ENCODE data around the gene CKMT2. TPM values are rescaled to one million over a fixed set of nuclear protein-coding genes. Genes with fewer than 3 reads are reported as not detected.
"Not testable (repeated sequence)": the region's sequence is repeated elsewhere in the genome, so short reads cannot be mapped to it uniquely, and the experiment has no call there.

The CKMT2 gene
- total RNA-seq, 1 experiment from 2014 or later = not detected

DNA sequence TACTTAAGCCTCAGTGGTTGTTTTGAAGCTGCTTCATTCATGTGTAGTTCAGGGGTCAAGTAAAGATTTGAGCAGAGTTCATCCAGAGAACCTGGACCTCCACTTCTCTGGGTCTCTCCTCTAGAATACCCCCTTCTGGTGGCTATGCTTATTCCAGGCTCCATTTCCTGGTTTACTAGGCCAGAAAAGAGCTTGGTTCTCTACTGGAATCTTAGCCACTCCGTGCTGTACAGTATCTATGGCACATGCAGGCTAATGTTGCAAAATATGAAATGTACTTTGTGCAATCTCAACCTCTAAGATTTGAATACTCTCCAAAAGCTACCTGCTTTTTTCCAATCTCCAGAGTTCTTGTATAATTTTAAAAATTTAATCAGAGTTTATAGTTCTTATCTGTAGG lies 50.9 kb downstream of the CKMT2 start:
- DNase-seq (ENCODE audit: low read depth, low spot score) = no peak
- in situ Hi-C loops (cut with HindIII; ENCODE audit: low pct_unique_long_range_greater_than_20kb, low sequenced_read_pairs) = no loop called here

GRCh38 chr5:81286059-81286617 lies 53.0 kb downstream of the CKMT2 start:
- in situ Hi-C loops (cut with HindIII; ENCODE audit: low pct_unique_long_range_greater_than_20kb, low sequenced_read_pairs) = no loop called here
- DNase-seq (ENCODE audit: low read depth, low spot score) = peak; percentile 26

- no peak for DNase-seq (ENCODE audit: low read depth, low spot score)
- in situ Hi-C loops (cut with HindIII; ENCODE audit: low pct_unique_long_range_greater_than_20kb, low sequenced_read_pairs) = no loop called here
These were observed 54.9 kb downstream of the CKMT2 start for GRCh38 chr5:81288021-81288433.

DNA sequence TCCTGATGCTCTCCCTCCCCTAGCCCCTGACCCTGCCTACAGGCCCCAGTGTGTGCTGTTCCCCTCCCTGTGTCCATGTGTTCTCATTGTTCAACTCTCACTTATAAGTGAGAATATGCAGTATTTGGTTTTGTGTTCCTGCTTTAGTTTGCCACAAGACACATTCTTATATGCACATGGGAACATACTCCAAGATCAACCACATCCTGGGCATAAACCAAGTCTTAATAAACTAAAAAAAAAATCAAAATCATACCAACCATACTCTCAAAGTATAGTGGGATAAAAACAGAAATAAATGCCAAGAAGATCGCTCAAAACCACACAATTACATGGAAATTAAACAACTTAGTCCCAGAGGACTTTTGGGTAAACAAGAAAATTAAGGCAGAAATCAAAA lies 57.0 kb downstream of the CKMT2 start:
- in situ Hi-C loops (cut with HindIII; ENCODE audit: low pct_unique_long_range_greater_than_20kb, low sequenced_read_pairs) = no loop called here
- DNase-seq (ENCODE audit: low read depth, low spot score) = no peak

DNA sequence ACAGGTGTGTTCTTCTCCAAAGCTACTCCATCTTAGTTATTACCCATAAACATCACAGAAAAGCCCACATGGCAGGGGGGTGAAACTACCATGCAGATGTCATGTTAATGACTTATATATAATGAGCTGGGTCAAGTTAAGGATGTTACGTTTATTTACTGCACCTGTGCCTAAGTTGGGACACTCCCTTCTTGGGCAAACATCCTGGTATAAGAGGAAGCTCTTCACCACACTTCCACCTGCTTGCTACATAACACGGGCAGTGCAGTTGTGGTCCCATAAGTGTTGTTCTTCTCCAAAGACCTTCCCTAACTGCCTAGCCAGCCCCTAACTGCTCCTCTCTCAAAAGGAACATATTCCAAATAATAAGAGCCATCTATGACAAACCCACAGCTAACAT lies 59.0 kb downstream of the CKMT2 start:
- in situ Hi-C loops (cut with HindIII; ENCODE audit: low pct_unique_long_range_greater_than_20kb, low sequenced_read_pairs) = no loop called here
- no peak for DNase-seq (ENCODE audit: low read depth, low spot score)

DNA sequence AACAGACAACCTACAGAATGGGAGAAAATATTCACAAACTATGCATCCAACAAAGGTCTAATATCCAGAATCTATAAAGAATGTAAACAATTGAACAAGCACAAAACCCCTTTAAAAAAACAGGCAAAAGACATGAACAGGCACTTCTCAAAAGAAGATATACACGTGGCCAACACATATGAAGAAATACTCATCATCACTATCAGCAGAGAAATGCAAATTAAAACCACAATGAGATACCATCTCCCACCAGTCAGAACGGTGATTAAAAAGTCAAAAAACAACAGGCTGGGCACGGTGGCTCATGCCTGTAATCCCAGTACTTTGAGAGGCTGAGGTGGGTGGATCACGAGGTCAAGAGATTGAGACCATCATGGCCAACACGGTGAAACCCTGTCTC lies 60.9 kb downstream of the CKMT2 start:
- in situ Hi-C loops (cut with HindIII; ENCODE audit: low pct_unique_long_range_greater_than_20kb, low sequenced_read_pairs); DNase-seq (ENCODE audit: low read depth, low spot score): not testable (repeated sequence)

DNA sequence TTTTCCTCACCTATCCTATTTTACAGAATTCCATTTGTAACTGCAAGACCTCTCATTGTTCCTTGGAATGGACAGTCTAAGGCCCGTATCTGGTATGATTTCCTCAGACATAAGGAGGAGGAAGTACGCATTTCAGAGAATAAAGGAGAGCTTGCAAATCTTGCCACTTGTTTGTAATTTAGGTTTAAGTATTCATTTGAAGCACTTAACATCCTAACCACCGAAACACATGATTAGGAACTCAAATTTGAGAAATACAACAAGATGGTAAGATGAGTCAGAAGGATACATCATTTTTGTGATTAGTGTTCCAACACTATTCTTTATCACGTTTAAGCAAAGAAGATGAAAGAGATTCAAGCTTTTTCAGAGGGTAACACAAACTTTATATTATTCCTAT lies 64.4 kb downstream of the CKMT2 start:
- peak; percentile 45 for DNase-seq (ENCODE audit: low read depth, low spot score)
- in situ Hi-C loops (cut with HindIII; ENCODE audit: low pct_unique_long_range_greater_than_20kb, low sequenced_read_pairs) = no loop called here

DNA sequence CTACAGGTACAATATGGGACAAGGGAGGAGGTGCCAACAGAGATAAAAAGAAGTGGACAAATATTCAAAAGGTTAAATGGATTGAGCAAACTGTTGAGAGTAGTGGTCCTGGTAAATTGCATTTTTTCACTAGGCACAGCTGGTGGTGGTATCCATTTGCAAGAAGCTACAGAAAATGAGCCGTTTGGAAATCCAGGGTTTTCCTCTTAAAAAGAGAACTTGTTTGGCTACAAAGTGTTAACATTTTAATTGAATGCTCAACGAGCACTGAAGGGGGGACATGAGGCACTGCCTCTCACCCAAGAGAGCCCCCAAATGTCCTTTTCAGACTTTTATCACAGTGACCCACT lies 67.8 kb downstream of the CKMT2 start:
- in situ Hi-C loops (cut with HindIII; ENCODE audit: low pct_unique_long_range_greater_than_20kb, low sequenced_read_pairs) = no loop called here
- no peak for DNase-seq (ENCODE audit: low read depth, low spot score)

GRCh38 chr5:81301271-81302015 lies 68.3 kb downstream of the CKMT2 start, which contains the start of gene ZCCHC9:
ZCCHC9 (plus strand) TSS chr5:81301587; CDS start chr5:81304758, 3,171 bp downstream.
- in situ Hi-C loops (cut with HindIII; ENCODE audit: low pct_unique_long_range_greater_than_20kb, low sequenced_read_pairs) = no loop called here
- peak; percentile 97 for DNase-seq (ENCODE audit: low read depth, low spot score)

DNA sequence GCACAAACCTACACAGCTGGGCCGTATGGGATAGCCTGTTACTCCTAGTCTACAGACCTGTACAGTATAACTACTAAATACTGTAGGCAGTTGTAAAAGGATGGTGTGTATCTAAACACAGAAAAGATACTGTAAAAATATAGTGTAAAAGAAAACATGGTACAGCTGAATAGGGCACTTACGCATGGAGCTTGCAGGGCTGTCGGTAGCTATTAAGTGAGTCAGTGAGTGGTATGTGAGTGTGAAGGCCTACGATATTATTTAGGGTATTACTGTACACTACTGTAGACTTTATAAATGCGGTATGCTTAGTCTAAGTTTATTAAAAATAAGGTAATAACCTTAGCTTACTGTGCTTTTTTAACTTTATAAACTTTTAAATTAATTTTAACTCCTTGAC lies 69.5 kb downstream of the CKMT2 start:
- in situ Hi-C loops (cut with HindIII; ENCODE audit: low pct_unique_long_range_greater_than_20kb, low sequenced_read_pairs) = no loop called here
- DNase-seq (ENCODE audit: low read depth, low spot score) = peak; percentile 26

- peak; percentile 91 for DNase-seq (ENCODE audit: low read depth, low spot score)
- in situ Hi-C loops (cut with HindIII; ENCODE audit: low pct_unique_long_range_greater_than_20kb, low sequenced_read_pairs) = no loop called here
These were observed 70.4 kb downstream of the CKMT2 start for GRCh38 chr5:81303563-81303962.

DNA sequence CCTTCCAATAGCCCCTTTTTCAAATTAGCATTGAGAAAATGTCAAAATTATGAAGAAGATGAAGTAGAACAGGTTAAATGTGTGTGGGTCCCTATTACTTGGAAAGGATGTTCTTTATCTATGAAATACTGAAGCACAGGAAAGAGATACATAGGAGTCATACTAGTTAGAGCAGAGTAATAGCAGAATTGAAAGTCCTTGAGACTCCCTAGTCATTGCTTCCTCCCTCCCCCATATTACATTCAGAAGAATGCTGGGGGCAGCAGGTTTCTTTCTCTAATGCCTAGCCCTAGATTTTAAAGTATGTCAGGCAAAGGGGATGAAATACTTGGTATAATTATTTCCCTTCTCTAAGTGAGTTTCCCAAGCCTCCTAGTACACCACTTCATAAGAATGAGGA lies 72.7 kb downstream of the CKMT2 start:
- DNase-seq (ENCODE audit: low read depth, low spot score) = no peak
- in situ Hi-C loops (cut with HindIII; ENCODE audit: low pct_unique_long_range_greater_than_20kb, low sequenced_read_pairs) = no loop called here

- in situ Hi-C loops (cut with HindIII; ENCODE audit: low pct_unique_long_range_greater_than_20kb, low sequenced_read_pairs) = no loop called here
- DNase-seq (ENCODE audit: low read depth, low spot score) = no peak
These were observed 75.7 kb downstream of the CKMT2 start for GRCh38 chr5:81308836-81309235.

DNA sequence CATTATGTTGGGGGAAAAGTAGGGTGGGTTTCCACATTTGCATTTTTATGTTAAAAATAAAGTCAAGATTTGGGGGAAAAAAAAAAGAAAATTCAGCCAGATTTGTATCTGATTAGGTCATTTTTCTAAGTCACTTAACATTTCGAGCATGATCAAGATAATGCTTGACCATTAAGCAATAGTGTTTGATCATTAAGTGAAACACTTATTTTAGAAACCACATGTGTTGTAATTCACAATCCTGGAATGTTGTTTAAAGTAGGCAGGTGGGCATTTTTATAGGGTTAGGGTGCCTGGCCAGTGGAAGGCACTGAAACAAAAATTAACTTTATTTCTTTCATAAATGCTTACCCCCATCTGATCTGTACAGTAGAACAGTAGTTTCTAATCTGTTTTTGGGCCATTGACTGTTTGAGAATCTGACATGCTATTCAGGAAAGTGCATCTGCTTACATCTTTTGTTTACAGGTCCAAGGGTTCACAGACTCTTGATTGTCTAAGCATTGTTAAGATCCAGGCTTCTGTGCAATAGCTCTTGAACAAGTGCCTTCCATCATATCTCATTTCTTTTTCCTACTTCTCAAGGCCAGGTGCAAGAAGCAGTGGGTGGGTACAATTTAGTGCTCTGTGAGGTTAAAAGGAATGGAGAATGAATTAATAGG lies 77.4 kb downstream of the CKMT2 start:
- DNase-seq (ENCODE audit: low read depth, low spot score) = no peak
- in situ Hi-C loops (cut with HindIII; ENCODE audit: low pct_unique_long_range_greater_than_20kb, low sequenced_read_pairs) = no loop called here

DNA sequence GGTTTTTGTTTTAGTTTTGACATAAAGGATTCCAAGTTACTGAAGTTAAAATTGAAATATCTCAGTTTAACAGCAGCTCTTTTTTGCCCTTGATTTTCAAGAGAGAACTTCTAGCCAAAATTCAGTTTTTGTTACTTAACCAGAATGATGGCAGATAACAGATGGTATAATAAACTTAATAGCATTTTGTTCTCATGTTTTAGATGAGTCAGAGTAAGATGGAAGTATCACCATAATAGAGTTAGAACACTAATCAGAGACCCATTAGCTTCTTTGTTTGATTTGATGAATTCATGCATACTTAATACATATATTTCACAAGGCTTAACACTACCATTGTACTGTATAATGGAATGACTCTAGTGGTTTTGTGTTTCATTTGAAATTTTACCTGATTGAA lies 80.2 kb downstream of the CKMT2 start:
- no peak for DNase-seq (ENCODE audit: low read depth, low spot score)
- in situ Hi-C loops (cut with HindIII; ENCODE audit: low pct_unique_long_range_greater_than_20kb, low sequenced_read_pairs) = no loop called here

DNA sequence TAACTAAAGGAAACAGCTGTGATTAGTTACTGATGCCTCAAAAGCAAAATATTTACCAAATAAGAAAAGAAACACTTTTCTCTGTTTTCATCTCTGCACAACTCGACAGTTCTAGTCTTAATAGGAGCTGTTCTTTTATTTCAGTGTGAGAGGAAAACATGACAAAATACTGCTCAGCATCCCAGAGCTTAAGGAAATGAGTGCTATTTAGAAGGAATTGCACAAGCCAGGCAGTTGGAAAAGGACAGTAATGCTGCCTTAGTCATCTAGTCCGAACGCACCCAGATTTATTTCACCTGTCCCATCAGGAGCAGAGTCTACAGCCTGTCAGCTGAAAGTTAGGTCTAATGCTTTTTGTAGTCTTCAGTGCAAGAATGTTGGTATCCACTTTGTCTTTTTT lies 80.6 kb downstream of the CKMT2 start:
- in situ Hi-C loops (cut with HindIII; ENCODE audit: low pct_unique_long_range_greater_than_20kb, low sequenced_read_pairs) = no loop called here

GRCh38 chr5:81314581-81314980 lies 81.5 kb downstream of the CKMT2 start:
- DNase-seq (ENCODE audit: low read depth, low spot score) = no peak
- in situ Hi-C loops (cut with HindIII; ENCODE audit: low pct_unique_long_range_greater_than_20kb, low sequenced_read_pairs) = no loop called here

More for the DNA sequence above, 80.6 kb downstream of the CKMT2 start:
- DNase-seq (ENCODE audit: low read depth, low spot score) = no peak

DNA sequence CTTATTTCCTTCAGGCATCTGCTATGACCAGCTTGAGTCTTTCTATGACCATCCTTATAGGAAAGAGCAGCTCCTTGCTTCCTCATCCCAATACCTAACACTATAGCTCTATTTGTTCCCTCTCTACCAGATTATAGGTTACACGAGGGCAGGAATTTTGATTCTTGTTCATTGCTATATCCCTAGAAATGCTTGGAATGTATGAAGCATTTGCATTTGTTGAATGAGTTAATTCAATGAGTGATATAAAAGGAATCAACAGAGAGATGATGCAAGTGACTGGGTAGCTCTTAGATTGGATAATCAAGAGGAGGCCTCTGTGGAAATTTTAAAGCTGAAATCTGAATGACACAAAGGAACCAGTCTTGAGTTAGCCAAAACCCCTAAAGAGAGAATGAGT lies 82.2 kb downstream of the CKMT2 start:
- in situ Hi-C loops (cut with HindIII; ENCODE audit: low pct_unique_long_range_greater_than_20kb, low sequenced_read_pairs) = no loop called here
- peak; percentile 52 for DNase-seq (ENCODE audit: low read depth, low spot score)

DNA sequence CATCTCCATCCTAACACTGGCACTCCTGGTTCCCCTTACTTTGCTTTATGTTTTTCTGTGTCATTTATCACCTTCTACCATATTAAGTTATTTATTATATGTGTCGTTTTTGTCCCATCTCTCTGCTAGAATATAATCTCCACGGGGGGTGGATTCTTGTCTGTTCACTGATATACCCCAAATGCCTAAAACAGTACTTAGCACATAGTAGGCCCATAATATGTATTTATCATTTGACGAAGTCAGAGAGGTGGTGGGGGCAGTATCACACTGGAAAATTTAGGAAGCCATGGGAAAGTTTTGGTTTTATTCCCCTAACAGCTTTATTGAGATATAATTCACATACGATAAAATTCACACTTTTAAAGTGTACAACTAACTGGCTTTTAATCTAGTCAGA lies 82.7 kb downstream of the CKMT2 start:
- no peak for DNase-seq (ENCODE audit: low read depth, low spot score)
- in situ Hi-C loops (cut with HindIII; ENCODE audit: low pct_unique_long_range_greater_than_20kb, low sequenced_read_pairs) = no loop called here

Data from SK-MEL-5 (cell line).